ENCODE results near the gene FAM20C. TPM values are rescaled to one million over a fixed set of nuclear protein-coding genes. Genes with fewer than 3 reads are reported as not detected.
A peak's percentile ranks its signal among the peaks of the same experiment; 100 is the strongest.

FAM20C gene
- total and polyA plus RNA-seq, 7 donors: 3.0 to 51.3 (median 21.0) TPM

GRCh38 chr7:212754-213153 lies 20.4 kb downstream of the FAM20C start:
- intact Hi-C loops (cut with DNase I): no loop called here
- no peaks in the 10 kb centered on the region for H3K27me3 ChIP-seq
- DNase-seq: no peak
- no peak overlapping the region for H3K27ac ChIP-seq
- TF ChIP-seq POLR2A (IDR thresholded peaks at IDR 0.05) (no peak), CTCF (IDR thresholded peaks at IDR 0.05) (no peak), EP300 (IDR thresholded peaks at IDR 0.05) (no peak), POLR2AphosphoS5 (IDR thresholded peaks at IDR 0.05) (no peak)
- H3K4me3 ChIP-seq: no peak overlapping the region
- WGBS, 2 donors: 92 to 97% methylated on average over 14 of the region's 14 CpGs
- peaks cover 7 to 61% (median 9%) of the 10 kb centered on the region in 4 donors for H3K36me3 ChIP-seq
- H3K4me1 ChIP-seq: peaks cover 0 to 43% (median 18%) of the 10 kb centered on the region in 4 donors
- H3K9me3 ChIP-seq: no peaks in the 10 kb centered on the region

GRCh38 chr7:213324-213993 lies 21.1 kb downstream of the FAM20C start:
- H3K4me1 ChIP-seq: peaks cover 0 to 50% (median 20%) of the 10 kb centered on the region in 4 donors
- H3K27me3 ChIP-seq: no peaks in the 10 kb centered on the region
- WGBS, 2 donors: 91 to 92% methylated on average over 27 of the region's 27 CpGs
- DNase-seq: no peak
- no peaks in the 10 kb centered on the region for H3K9me3 ChIP-seq
- no peak overlapping the region for H3K4me3 ChIP-seq
- TF ChIP-seq CTCF (IDR thresholded peaks at IDR 0.05) (no peak), POLR2A (IDR thresholded peaks at IDR 0.05) (no peak), POLR2AphosphoS5 (IDR thresholded peaks at IDR 0.05) (no peak), EP300 (IDR thresholded peaks at IDR 0.05) (no peak)
- peaks cover 7 to 63% (median 9%) of the 10 kb centered on the region in 4 donors for H3K36me3 ChIP-seq
- H3K27ac ChIP-seq: peak overlapping the region in 1 of 4 donors; percentile 74
- intact Hi-C loops (cut with DNase I): no loop called here

DNA sequence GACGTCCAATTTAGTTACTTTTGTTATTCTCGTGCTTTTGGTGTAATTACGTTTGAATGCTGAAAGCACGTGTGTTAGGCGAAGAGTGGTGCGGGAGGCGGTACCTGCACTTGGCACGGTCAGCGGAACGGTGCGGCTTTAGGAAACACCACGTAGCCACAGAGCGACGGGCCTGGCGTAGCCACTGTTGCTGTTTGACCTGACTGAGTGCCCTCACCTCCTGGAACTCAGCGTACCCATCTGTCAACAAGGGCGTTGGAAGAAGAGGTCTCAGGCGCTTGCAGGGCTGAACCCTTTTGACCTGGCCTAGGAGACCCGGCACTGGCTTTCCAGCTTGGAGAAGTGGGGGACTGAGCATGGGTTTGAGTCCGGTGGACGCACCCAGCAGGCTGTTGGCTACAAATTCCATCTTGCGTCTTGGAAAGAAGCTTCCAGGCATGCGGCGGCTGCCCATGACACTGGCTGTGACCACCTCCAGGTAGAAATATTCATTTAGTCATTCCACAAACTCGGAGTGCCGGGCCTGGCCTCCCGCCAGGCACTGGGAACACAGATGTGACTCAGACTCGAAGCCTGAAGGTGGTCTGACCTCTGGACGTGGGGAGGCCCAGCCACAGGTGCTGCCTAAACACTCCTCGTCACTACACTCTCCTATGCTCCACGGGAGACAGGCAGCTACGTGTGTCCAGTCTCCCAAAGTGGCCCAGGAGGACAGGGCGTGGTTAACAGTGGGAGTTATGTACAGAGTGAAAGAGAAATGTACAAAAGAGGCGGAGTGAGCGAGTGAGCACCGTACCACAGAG lies 22.2 kb downstream of the FAM20C start:
- intact Hi-C loops (cut with DNase I): no loop called here
- Histone ChIP-seq H3K27ac (peak overlapping the region; percentile 11 to 74 (median 32)), H3K4me1 (peaks cover 0 to 51% (median 29%) of the 10 kb centered on the region in 4 donors), H3K9me3 (no peaks in the 10 kb centered on the region), H3K27me3 (no peaks in the 10 kb centered on the region), H3K4me3 (no peak overlapping the region), H3K36me3 (peaks cover 0 to 53% (median 3%) of the 10 kb centered on the region in 4 donors)
- 77 to 84% methylated on average over 36 of the region's 36 CpGs for WGBS, 2 donors
- DNase-seq: no peak
- TF ChIP-seq POLR2A (IDR thresholded peaks at IDR 0.05): no peak
- no peak for TF ChIP-seq POLR2AphosphoS5 (IDR thresholded peaks at IDR 0.05)
- no peak for TF ChIP-seq EP300 (IDR thresholded peaks at IDR 0.05)
- no peak for TF ChIP-seq CTCF (IDR thresholded peaks at IDR 0.05)

- DNase-seq: peak; percentile 86
- intact Hi-C loops (cut with DNase I): no loop called here
- TF ChIP-seq POLR2A (IDR thresholded peaks at IDR 0.05): no peak
- peak in 1 of 4 donors; percentile 3 for TF ChIP-seq POLR2AphosphoS5 (IDR thresholded peaks at IDR 0.05)
- H3K9me3 ChIP-seq: no peaks in the 10 kb centered on the region
- peaks cover 0 to 62% (median 39%) of the 10 kb centered on the region in 4 donors for H3K4me1 ChIP-seq
- H3K27me3 ChIP-seq: no peaks in the 10 kb centered on the region
- peaks cover 0 to 36% (median 3%) of the 10 kb centered on the region in 4 donors for H3K36me3 ChIP-seq
- no peak overlapping the region for H3K4me3 ChIP-seq
- 78 to 81% methylated on average over 24 of the region's 24 CpGs for WGBS, 2 donors
- H3K27ac ChIP-seq: peak overlapping the region; percentile 42 to 75 (median 60)
Observed at GRCh38 chr7:216360-217300, 24.3 kb downstream of the FAM20C start.
